SH-SY5Y (cell line): ENCODE data around the gene CD274.

ENCODE experiments used
- GATA2 ChIP-seq: IDR thresholded peaks from 2 replicates; pipeline ENCODE4 v1.6.1; 2011; ENCODE audit warnings: mild to moderate bottlenecking, low read depth, low read length
- GATA3 ChIP-seq: IDR thresholded peaks from 2 replicates; pipeline ENCODE4 v1.6.1; 2011; ENCODE audit warnings: low read depth, mild to moderate bottlenecking, low read length, moderate library complexity

DNA sequence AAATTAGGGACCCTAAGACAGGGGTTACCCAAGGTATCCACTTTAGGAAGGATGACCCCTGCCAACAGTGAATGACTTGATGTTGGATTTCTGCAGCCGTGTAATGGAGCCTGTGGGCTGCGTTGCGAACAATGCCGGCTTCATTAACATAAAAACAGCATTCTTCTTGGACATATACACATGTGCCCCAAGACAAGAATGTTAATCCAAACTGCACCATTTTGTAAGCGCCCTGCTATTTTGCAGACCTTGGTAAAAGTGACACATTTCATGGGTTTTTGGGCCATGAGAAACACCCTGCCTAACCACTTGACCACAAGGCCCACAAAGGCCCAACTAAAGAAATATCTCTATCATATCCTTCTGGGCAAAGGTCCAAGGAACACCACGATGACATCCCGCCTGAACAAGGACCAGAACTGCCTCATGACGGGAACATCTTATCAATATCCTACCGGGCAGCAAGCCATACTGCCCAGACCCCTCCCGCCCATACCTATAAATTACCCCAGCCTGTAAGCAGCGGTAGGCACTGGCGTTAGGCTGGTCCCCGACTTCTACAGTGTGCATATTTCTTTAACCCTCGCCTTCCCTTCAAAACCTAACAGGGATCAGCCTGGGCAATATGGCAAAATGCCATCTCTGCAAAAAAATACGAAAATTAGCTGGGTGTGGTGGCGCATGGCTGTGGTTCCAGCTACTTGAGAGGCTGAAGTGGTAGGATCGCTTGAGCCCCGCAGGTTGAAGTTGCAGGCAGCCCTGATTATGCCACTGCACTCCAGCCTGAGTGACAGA lies 50.3 kb downstream of the CD274 start:
- TF ChIP-seq GATA2 (no peak), GATA3 (no peak)
